Activated CD4-positive, alpha-beta T cell treated with anti-CD3 and anti-CD28 coated beads, Interleukin-2, amount 50 U/mL, for 48 hours (primary cell): Measurements from ENCODE around the gene ITGB1BP1.

Experiments
- DNase-seq, 2 experiments: peaks; one replicate each; pipeline ENCODE4 v3.0.0-alpha.2; 2020

Gene ITGB1BP1

GRCh38 chr2:9377461-9378097 lies 45.7 kb downstream of the ITGB1BP1 start:
- DNase-seq, result no peak

- no peak for DNase-seq
These were observed 47.4 kb downstream of the ITGB1BP1 start for GRCh38 chr2:9375857-9376428.

GRCh38 chr2:9374071-9374730 lies 49.1 kb downstream of the ITGB1BP1 start:
- DNase-seq, result no peak

- DNase-seq, result no peak
These were observed 49.9 kb downstream of the ITGB1BP1 start for GRCh38 chr2:9373476-9373875.

- DNase-seq, result no peak
These were observed 50.3 kb downstream of the ITGB1BP1 start for GRCh38 chr2:9373047-9373446.

- peak; percentile 10 to 17 for DNase-seq
These were observed 52.6 kb downstream of the ITGB1BP1 start for GRCh38 chr2:9370746-9371145.

- DNase-seq, result no peak
These were observed 57.3 kb downstream of the ITGB1BP1 start for GRCh38 chr2:9366026-9366425.

- no peak for DNase-seq
These were observed 57.8 kb downstream of the ITGB1BP1 start for GRCh38 chr2:9365498-9366019.

- no peak for DNase-seq
These were observed 58.4 kb downstream of the ITGB1BP1 start for GRCh38 chr2:9364791-9365497.

- no peak for DNase-seq
These were observed 59.0 kb downstream of the ITGB1BP1 start for GRCh38 chr2:9364373-9364772.

- no peak for DNase-seq
These were observed 62.6 kb downstream of the ITGB1BP1 start for GRCh38 chr2:9360701-9361100.

- DNase-seq, result no peak
These were observed 63.2 kb downstream of the ITGB1BP1 start for GRCh38 chr2:9360110-9360509.

- DNase-seq, result no peak
These were observed 63.9 kb downstream of the ITGB1BP1 start for GRCh38 chr2:9359463-9359862.

GRCh38 chr2:9358846-9359245 lies 64.5 kb downstream of the ITGB1BP1 start:
- no peak for DNase-seq

- DNase-seq, result no peak
These were observed 67.1 kb downstream of the ITGB1BP1 start for GRCh38 chr2:9356261-9356660.

- no peak for DNase-seq
These were observed 67.6 kb downstream of the ITGB1BP1 start for GRCh38 chr2:9355716-9356115.

- DNase-seq, result no peak
These were observed 68.1 kb downstream of the ITGB1BP1 start for GRCh38 chr2:9355270-9355669.

GRCh38 chr2:9354318-9354717 lies 69.0 kb downstream of the ITGB1BP1 start:
- no peak for DNase-seq
